ENCODE results near the gene TOLLIP. TPM values are rescaled to one million over a fixed set of nuclear protein-coding genes. Genes with fewer than 3 reads are reported as not detected.

The TOLLIP gene
- total RNA-seq, 6 donors from 2014 or later, result 39.5 to 97.4 (median 53.4) TPM

GRCh38 chr11:1260023-1260501 lies 49.4 kb downstream of the TOLLIP start:
- H3K4me1 ChIP-seq, result peaks cover 13 to 18% (median 15%) of the 10 kb centered on the region in 4 donors
- TF ChIP-seq POLR2AphosphoS5 (IDR thresholded peaks at IDR 0.05), result no peak
- TF ChIP-seq EP300 (IDR thresholded peaks at IDR 0.05), result no peak
- TF ChIP-seq, protein P1, sequence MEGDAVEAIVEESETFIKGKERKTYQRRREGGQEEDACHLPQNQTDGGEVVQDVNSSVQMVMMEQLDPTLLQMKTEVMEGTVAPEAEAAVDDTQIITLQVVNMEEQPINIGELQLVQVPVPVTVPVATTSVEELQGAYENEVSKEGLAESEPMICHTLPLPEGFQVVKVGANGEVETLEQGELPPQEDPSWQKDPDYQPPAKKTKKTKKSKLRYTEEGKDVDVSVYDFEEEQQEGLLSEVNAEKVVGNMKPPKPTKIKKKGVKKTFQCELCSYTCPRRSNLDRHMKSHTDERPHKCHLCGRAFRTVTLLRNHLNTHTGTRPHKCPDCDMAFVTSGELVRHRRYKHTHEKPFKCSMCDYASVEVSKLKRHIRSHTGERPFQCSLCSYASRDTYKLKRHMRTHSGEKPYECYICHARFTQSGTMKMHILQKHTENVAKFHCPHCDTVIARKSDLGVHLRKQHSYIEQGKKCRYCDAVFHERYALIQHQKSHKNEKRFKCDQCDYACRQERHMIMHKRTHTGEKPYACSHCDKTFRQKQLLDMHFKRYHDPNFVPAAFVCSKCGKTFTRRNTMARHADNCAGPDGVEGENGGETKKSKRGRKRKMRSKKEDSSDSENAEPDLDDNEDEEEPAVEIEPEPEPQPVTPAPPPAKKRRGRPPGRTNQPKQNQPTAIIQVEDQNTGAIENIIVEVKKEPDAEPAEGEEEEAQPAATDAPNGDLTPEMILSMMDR (IDR thresholded peaks at IDR 0.05), result no peak
- TF ChIP-seq POLR2A (IDR thresholded peaks at IDR 0.05), result no peak
- no peaks in the 10 kb centered on the region for H3K9me3 ChIP-seq
- DNase-seq (peak in 1 of 2 donors; percentile 89), ATAC-seq (ENCODE audit: low FRiP score in 2 of 2) (peak in 1 of 2 donors; percentile 38)
- no peaks in the 10 kb centered on the region for H3K27me3 ChIP-seq
- 58% methylated on average over 4 of the region's 10 CpGs; no CpG with 5 or more reads in 1 of the 2 donors for WGBS, 2 donors
- no peak overlapping the region for H3K4me3 ChIP-seq
- H3K36me3 ChIP-seq, result no peaks in the 10 kb centered on the region
- no peak overlapping the region for H3K27ac ChIP-seq

DNA sequence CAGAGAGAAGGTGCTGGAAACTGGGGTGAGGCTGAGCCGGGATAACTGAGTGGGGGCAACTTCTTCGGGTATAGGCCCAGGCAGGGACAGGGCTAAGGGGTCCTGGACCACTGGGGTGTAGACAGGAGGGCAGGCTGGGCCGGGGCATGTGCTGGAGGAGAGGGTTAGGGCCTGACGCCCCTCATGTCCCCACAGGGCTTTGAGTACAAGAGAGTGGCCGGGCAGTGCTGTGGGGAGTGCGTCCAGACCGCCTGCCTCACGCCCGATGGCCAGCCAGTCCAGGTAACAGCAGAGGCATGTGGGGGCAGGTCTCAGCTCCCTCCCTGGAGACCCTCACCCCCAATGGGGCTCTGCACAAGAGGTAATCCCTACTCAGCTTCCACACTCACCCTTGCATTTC lies 49.9 kb downstream of the TOLLIP start:
- WGBS, 2 donors, result 87 to 88% methylated on average over 7 to 9 of the region's 9 CpGs
- ATAC-seq (ENCODE audit: low FRiP score in 2 of 2), result no peak
- Histone ChIP-seq H3K4me3 (no peak overlapping the region), H3K36me3 (no peaks in the 10 kb centered on the region), H3K4me1 (peaks cover 13 to 18% (median 15%) of the 10 kb centered on the region in 4 donors), H3K27ac (no peak overlapping the region), H3K27me3 (no peaks in the 10 kb centered on the region), H3K9me3 (no peaks in the 10 kb centered on the region)
- no peak for TF ChIP-seq POLR2AphosphoS5 (IDR thresholded peaks at IDR 0.05)
- TF ChIP-seq, protein P1 (IDR thresholded peaks at IDR 0.05), result no peak
- peak in 1 of 2 donors; percentile 58 for DNase-seq

DNA sequence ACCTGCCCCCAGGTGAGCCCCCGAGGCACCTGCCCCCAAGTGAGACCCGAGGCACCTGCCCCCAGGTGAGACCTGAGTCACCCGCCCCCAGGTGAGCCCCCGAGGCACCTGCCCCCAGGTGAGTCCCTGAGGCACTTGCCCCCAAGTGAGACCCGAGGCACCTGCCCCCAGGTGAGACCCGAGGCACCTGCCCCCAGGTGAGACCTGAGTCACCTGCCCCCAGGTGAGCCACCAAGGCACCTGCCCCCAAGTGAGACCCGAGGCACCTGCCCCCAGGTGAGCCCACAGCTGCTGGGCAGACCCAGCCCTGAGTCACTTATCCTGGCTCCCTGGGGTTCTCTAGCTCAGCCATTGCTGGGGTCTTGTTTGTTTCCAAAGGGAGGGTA lies 50.4 kb downstream of the TOLLIP start:
- Histone ChIP-seq H3K36me3 (no peaks in the 10 kb centered on the region), H3K9me3 (no peaks in the 10 kb centered on the region), H3K27ac (no peak overlapping the region), H3K4me3 (no peak overlapping the region), H3K4me1 (peaks cover 13 to 18% (median 15%) of the 10 kb centered on the region in 4 donors), H3K27me3 (no peaks in the 10 kb centered on the region)
- WGBS, 2 donors, result 71% methylated on average over 5 of the region's 7 CpGs; no CpG with 5 or more reads in 1 of the 2 donors
- TF ChIP-seq POLR2A (IDR thresholded peaks at IDR 0.05) (no peak), EP300 (IDR thresholded peaks at IDR 0.05) (no peak), POLR2AphosphoS5 (IDR thresholded peaks at IDR 0.05) (no peak)
- TF ChIP-seq, protein P1 (IDR thresholded peaks at IDR 0.05), result no peak
- ATAC-seq (ENCODE audit: low FRiP score in 2 of 2) (no peak), DNase-seq (peak in 1 of 2 donors; percentile 60)

- peaks cover 13 to 18% (median 15%) of the 10 kb centered on the region in 4 donors for H3K4me1 ChIP-seq
- ATAC-seq (ENCODE audit: low FRiP score in 2 of 2), result no peak
- 77% methylated on average over 13 of the region's 13 CpGs; no CpG with 5 or more reads in 1 of the 2 donors for WGBS, 2 donors
- TF ChIP-seq, protein P1 (IDR thresholded peaks at IDR 0.05), result no peak
- TF ChIP-seq POLR2AphosphoS5 (IDR thresholded peaks at IDR 0.05) (no peak), EP300 (IDR thresholded peaks at IDR 0.05) (no peak)
- no peaks in the 10 kb centered on the region for H3K9me3 ChIP-seq
- no peaks in the 10 kb centered on the region for H3K36me3 ChIP-seq
- H3K27me3 ChIP-seq, result no peaks in the 10 kb centered on the region
- no peak overlapping the region for H3K4me3 ChIP-seq
- DNase-seq, result peak in 1 of 2 donors; percentile 64
- no peak overlapping the region for H3K27ac ChIP-seq
Measured at GRCh38 chr11:1258401-1259075, 50.9 kb downstream of the TOLLIP start.

GRCh38 chr11:1257916-1258315 lies 51.5 kb downstream of the TOLLIP start:
- no peak overlapping the region for H3K27ac ChIP-seq
- H3K4me3 ChIP-seq, result no peak overlapping the region
- ATAC-seq (ENCODE audit: low FRiP score in 2 of 2), result no peak
- 90 to 100% methylated on average over 2 to 16 of the region's 16 CpGs for WGBS, 2 donors
- TF ChIP-seq POLR2AphosphoS5 (IDR thresholded peaks at IDR 0.05) (no peak), EP300 (IDR thresholded peaks at IDR 0.05) (no peak), POLR2A (IDR thresholded peaks at IDR 0.05) (no peak)
- TF ChIP-seq, protein P1 (IDR thresholded peaks at IDR 0.05), result no peak
- H3K36me3 ChIP-seq, result no peaks in the 10 kb centered on the region
- no peaks in the 10 kb centered on the region for H3K27me3 ChIP-seq
- no peaks in the 10 kb centered on the region for H3K9me3 ChIP-seq
- DNase-seq, result peak in 1 of 2 donors; percentile 76
- H3K4me1 ChIP-seq, result peaks cover 9 to 14% (median 11%) of the 10 kb centered on the region in 4 donors
